WTC11 (cell line): ENCODE measurements around the gene SLC1A3.

Experiments used
- CTCF ChIP-seq: fragments of 200-600 bp; IDR thresholded peaks from 2 replicates; pipeline ENCODE4 v1.8.0; 2022; ENCODE audit warnings: antibody characterized with exemption
- E2F1 ChIP-seq: sonication (generic); formaldehyde crosslinking; IDR thresholded peaks from 2 replicates; pipeline ENCODE4 v1.8.0; 2022; ENCODE audit warnings: mild to moderate bottlenecking, missing genetic modification reagents
- E2F4 ChIP-seq: sonication (generic); formaldehyde crosslinking; IDR thresholded peaks from 2 replicates; pipeline ENCODE4 v1.8.1; 2022; ENCODE audit warnings: low read depth, mild to moderate bottlenecking, moderate library complexity, missing genetic modification reagents, borderline replicate concordance
- HMGXB4 ChIP-seq: sonication (generic); formaldehyde crosslinking; IDR thresholded peaks from 2 replicates; pipeline ENCODE4 v1.8.1; 2023; ENCODE audit warnings: mild to moderate bottlenecking, moderate library complexity, missing genetic modification reagents
- IRF2 ChIP-seq: sonication (generic); formaldehyde crosslinking; IDR thresholded peaks from 2 replicates; pipeline ENCODE4 v1.8.0; 2022; ENCODE audit warnings: low read depth, missing genetic modification reagents, borderline replicate concordance
- JUN ChIP-seq: sonication (generic); formaldehyde crosslinking; IDR thresholded peaks from 2 replicates; pipeline ENCODE4 v1.8.0; 2023; ENCODE audit warnings: mild to moderate bottlenecking, missing genetic modification reagents
- TCF7 ChIP-seq: sonication (generic); formaldehyde crosslinking; IDR thresholded peaks from 2 replicates; pipeline ENCODE4 v1.8.0; 2022; ENCODE audit warnings: mild to moderate bottlenecking, low read depth, missing genetic modification reagents, moderate library complexity
- ZNF232 ChIP-seq: sonication (generic); formaldehyde crosslinking; IDR thresholded peaks from 2 replicates; pipeline ENCODE4 v1.8.0; 2022; ENCODE audit warnings: mild to moderate bottlenecking, missing genetic modification reagents
- ZNF512 ChIP-seq: sonication (generic); formaldehyde crosslinking; IDR thresholded peaks from 2 replicates; pipeline ENCODE4 v1.8.1; 2022; ENCODE audit warnings: missing genetic modification reagents, borderline replicate concordance
- TF ChIP-seq, protein P1 (sequence below): fragments of 250-450 bp; sonication (Bioruptor Pico); IDR thresholded peaks from 2 replicates; pipeline ENCODE4 v2.1.2; 2022; ENCODE audit warnings: mild to moderate bottlenecking, moderate library complexity
- TF ChIP-seq, protein P2 (sequence below): sonication (generic); formaldehyde crosslinking; IDR thresholded peaks from 2 replicates; pipeline ENCODE4 v1.8.1; 2023; ENCODE audit warnings: mild to moderate bottlenecking, missing genetic modification reagents, moderate library complexity
- TF ChIP-seq, protein P3 (sequence below): sonication (generic); formaldehyde crosslinking; IDR thresholded peaks from 2 replicates; pipeline ENCODE4 v1.8.1; 2023; ENCODE audit warnings: mild to moderate bottlenecking, missing genetic modification reagents

GRCh38 chr5:36581070-36581469, 25.3 kb upstream of the SLC1A3 start:
- no peak for TF ChIP-seq JUN (CRISPR knock-in tag)
- no peak for TF ChIP-seq CTCF
- no peak for TF ChIP-seq E2F1 (CRISPR knock-in tag)
- TF ChIP-seq, protein P1, sequence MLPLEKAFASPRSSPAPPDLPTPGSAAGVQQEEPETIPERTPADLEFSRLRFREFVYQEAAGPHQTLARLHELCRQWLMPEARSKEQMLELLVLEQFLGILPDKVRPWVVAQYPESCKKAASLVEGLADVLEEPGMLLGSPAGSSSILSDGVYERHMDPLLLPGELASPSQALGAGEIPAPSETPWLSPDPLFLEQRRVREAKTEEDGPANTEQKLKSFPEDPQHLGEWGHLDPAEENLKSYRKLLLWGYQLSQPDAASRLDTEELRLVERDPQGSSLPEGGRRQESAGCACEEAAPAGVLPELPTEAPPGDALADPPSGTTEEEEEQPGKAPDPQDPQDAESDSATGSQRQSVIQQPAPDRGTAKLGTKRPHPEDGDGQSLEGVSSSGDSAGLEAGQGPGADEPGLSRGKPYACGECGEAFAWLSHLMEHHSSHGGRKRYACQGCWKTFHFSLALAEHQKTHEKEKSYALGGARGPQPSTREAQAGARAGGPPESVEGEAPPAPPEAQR (CRISPR knock-in tag), result no peak
- TF ChIP-seq TCF7, result no peak
- TF ChIP-seq HMGXB4, result no peak
- no peak for TF ChIP-seq IRF2 (CRISPR knock-in tag)
- TF ChIP-seq E2F4, result no peak
- TF ChIP-seq, protein P2, sequence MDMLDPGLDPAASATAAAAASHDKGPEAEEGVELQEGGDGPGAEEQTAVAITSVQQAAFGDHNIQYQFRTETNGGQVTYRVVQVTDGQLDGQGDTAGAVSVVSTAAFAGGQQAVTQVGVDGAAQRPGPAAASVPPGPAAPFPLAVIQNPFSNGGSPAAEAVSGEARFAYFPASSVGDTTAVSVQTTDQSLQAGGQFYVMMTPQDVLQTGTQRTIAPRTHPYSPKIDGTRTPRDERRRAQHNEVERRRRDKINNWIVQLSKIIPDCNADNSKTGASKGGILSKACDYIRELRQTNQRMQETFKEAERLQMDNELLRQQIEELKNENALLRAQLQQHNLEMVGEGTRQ (CRISPR knock-in tag), result no peak
- no peak for TF ChIP-seq ZNF232 (CRISPR knock-in tag)
- no peak for TF ChIP-seq ZNF512
- TF ChIP-seq, protein P3, sequence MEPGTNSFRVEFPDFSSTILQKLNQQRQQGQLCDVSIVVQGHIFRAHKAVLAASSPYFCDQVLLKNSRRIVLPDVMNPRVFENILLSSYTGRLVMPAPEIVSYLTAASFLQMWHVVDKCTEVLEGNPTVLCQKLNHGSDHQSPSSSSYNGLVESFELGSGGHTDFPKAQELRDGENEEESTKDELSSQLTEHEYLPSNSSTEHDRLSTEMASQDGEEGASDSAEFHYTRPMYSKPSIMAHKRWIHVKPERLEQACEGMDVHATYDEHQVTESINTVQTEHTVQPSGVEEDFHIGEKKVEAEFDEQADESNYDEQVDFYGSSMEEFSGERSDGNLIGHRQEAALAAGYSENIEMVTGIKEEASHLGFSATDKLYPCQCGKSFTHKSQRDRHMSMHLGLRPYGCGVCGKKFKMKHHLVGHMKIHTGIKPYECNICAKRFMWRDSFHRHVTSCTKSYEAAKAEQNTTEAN (CRISPR knock-in tag), result no peak
